ENCODE results near the gene ASXL1.
A peak's percentile ranks its signal among the peaks of the same experiment; 100 is the strongest.

Gene ASXL1

GRCh38 chr20:32336918-32337347, 21.2 kb upstream of the ASXL1 start:
- no peak for TF ChIP-seq OSR1 (CRISPR knock-in tag; IDR thresholded peaks at IDR 0.05)
- TF ChIP-seq SNAI2 (CRISPR knock-in tag; IDR thresholded peaks at IDR 0.05): no peak
- no peak for TF ChIP-seq ZNF70 (CRISPR knock-in tag; IDR thresholded peaks at IDR 0.05)
- no peak for TF ChIP-seq ISL1 (CRISPR knock-in tag; IDR thresholded peaks at IDR 0.05)
- TF ChIP-seq ARNTL (CRISPR knock-in tag; IDR thresholded peaks at IDR 0.05; ENCODE audit: borderline replicate concordance, low read depth): no peak
- no peak for TF ChIP-seq ZFP30 (CRISPR knock-in tag; IDR thresholded peaks at IDR 0.05)
- no peak for TF ChIP-seq CSDC2 (CRISPR knock-in tag; IDR thresholded peaks at IDR 0.05)
- TF ChIP-seq TSHZ2 (CRISPR knock-in tag; IDR thresholded peaks at IDR 0.05): no peak
- TF ChIP-seq TOX (CRISPR knock-in tag; IDR thresholded peaks at IDR 0.05; ENCODE audit: borderline replicate concordance): no peak
- TF ChIP-seq PATZ1 (CRISPR knock-in tag; IDR thresholded peaks at IDR 0.05; ENCODE audit: borderline replicate concordance): no peak
- TF ChIP-seq POU6F1 (CRISPR knock-in tag; IDR thresholded peaks at IDR 0.05; ENCODE audit: borderline replicate concordance, low read depth): no peak
- ATAC-seq: peak; percentile 79

DNA sequence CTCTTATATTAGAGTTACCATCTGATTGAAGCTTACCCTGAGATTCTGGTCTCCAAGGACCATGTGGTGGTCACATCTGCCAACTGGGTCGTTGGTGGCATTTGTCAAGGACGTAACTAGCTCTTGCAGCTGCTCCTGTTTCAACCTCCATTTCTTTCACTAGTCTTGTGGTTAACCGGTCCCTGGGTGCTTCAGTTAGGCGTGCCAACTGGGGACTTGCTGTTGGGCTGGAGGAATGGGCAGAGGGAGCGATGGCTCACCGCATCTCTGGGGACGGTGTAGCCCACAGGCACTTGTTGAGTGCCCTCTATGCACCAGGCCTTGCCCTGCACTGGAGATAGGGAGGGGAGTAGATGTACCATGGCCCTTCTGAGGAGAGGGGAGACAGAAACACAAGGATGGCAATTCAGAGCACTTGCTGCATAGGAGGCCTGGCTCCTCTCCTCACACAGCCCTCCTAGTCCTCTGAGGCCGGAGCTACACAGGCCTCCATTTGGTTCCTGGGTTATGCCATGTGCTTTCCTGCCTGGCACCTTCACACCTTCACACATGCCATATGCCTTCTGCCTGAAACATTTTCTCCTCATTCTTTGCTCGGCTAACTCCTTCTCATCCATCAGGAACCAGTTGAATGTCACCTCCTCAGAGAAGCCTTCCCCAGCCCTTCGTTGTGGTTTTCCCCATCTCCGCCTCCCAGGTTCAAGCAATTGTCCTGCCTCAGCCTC, 20.0 kb upstream of the ASXL1 start:
- TF ChIP-seq ZNF565 (CRISPR knock-in tag; conservative IDR thresholded peaks at IDR 0.05; ENCODE audit: low read depth) (no peak), ZFP3 (CRISPR knock-in tag; IDR thresholded peaks at IDR 0.05) (peak; percentile 36; the same call in 1 of the 2 replicates), TOX (CRISPR knock-in tag; IDR thresholded peaks at IDR 0.05; ENCODE audit: borderline replicate concordance) (no peak)
- TF ChIP-seq, protein P1, sequence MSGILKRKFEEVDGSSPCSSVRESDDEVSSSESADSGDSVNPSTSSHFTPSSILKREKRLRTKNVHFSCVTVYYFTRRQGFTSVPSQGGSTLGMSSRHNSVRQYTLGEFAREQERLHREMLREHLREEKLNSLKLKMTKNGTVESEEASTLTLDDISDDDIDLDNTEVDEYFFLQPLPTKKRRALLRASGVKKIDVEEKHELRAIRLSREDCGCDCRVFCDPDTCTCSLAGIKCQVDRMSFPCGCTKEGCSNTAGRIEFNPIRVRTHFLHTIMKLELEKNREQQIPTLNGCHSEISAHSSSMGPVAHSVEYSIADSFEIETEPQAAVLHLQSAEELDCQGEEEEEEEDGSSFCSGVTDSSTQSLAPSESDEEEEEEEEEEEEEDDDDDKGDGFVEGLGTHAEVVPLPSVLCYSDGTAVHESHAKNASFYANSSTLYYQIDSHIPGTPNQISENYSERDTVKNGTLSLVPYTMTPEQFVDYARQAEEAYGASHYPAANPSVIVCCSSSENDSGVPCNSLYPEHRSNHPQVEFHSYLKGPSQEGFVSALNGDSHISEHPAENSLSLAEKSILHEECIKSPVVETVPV (CRISPR knock-in tag; IDR thresholded peaks at IDR 0.05): no peak
- ATAC-seq: no peak

DNA sequence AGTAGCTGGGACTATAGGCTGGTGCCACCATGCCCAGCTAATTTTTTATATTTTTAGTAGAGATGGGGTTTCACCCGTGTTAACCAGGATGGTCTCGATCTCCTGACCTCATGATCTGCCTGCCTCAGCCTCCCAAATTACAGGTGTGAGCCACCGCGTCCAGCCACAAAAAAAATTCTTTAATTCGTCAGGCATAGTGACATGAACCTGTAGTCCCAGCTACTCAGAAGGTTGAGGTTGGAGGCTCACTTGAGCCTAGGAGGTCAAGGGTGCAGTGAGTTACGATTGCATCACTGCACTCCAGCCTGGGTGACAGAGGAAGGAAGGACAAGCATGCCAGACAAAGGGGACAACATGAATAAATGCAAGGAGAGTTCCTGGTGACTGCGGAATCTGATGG, 19.5 kb upstream of the ASXL1 start:
- TF ChIP-seq SNAI2 (CRISPR knock-in tag; IDR thresholded peaks at IDR 0.05) (no peak), ZNF70 (CRISPR knock-in tag; IDR thresholded peaks at IDR 0.05) (no peak), PPARA (CRISPR knock-in tag; IDR thresholded peaks at IDR 0.05; ENCODE audit: borderline replicate concordance) (no peak), OSR1 (CRISPR knock-in tag; IDR thresholded peaks at IDR 0.05) (no peak), CREB5 (CRISPR knock-in tag; IDR thresholded peaks at IDR 0.05; ENCODE audit: low read depth) (no peak), ARNTL (CRISPR knock-in tag; IDR thresholded peaks at IDR 0.05; ENCODE audit: borderline replicate concordance, low read depth) (no peak), ZFP30 (CRISPR knock-in tag; IDR thresholded peaks at IDR 0.05) (no peak), RARB (CRISPR knock-in tag; IDR thresholded peaks at IDR 0.05) (no peak), ZC3H10 (CRISPR knock-in tag; IDR thresholded peaks at IDR 0.05) (no peak), GLIS3 (CRISPR knock-in tag; IDR thresholded peaks at IDR 0.05) (no peak), ZNF8 (CRISPR knock-in tag; IDR thresholded peaks at IDR 0.05) (no peak), TOX (CRISPR knock-in tag; IDR thresholded peaks at IDR 0.05; ENCODE audit: borderline replicate concordance) (no peak), TSHZ2 (CRISPR knock-in tag; IDR thresholded peaks at IDR 0.05) (no peak)
- TF ChIP-seq, protein P1 (CRISPR knock-in tag; IDR thresholded peaks at IDR 0.05): no peak
- ATAC-seq: no peak
